Fibroblast of villous mesenchyme (primary cell): Measurements from ENCODE around the gene RNF10. TPM values are rescaled to one million over a fixed set of nuclear protein-coding genes. Genes with fewer than 3 reads are reported as not detected.
A peak's percentile ranks its signal among the peaks of the same experiment; 100 is the strongest.

Experiments
- DNase-seq: peaks from one replicate; pipeline ENCODE4 v3.0.0-alpha.2; 2010; ENCODE audit warnings: low read depth
- H3K4me3 ChIP-seq: 2 replicates; pipeline ENCODE4 v1.5.1; 2011; ENCODE audit warnings: low read depth, mild to moderate bottlenecking, low read length
- CTCF ChIP-seq: IDR thresholded peaks from 2 replicates; pipeline ENCODE4 v1.5.1; 2012; ENCODE audit warnings: low read depth, mild to moderate bottlenecking, low read length; ENCODE audit not compliant: insufficient read depth
- total RNA-seq: library from RNA; depleted of rRNA; stranded (reverse); fragments of >200 nt; gene quantifications from 2 replicates; pipeline ENCODE4 v1.2.3, GENCODE V29; 2012

RNF10 gene
- total RNA-seq, 1 donor: 175 TPM

GRCh38 chr12:120580787-120581723 lies 46.9 kb downstream of the RNF10 start, which contains the start of gene POP5:
Gene POP5, minus strand, starts transcription at chr12:120581402. Its CDS starts 40 bp downstream, at chr12:120581362.
- H3K4me3 ChIP-seq: peak within 1 kb of the TSS; percentile 84
- DNase-seq: peak; percentile 96
- no peak for TF ChIP-seq CTCF

- DNase-seq: peak; percentile 27
- no peak for TF ChIP-seq CTCF
- peak overlapping the region; percentile 84 for H3K4me3 ChIP-seq
These were observed 47.8 kb downstream of the RNF10 start for GRCh38 chr12:120581998-120582397.

GRCh38 chr12:120583478-120584030 lies 49.4 kb downstream of the RNF10 start:
- no peak overlapping the region for H3K4me3 ChIP-seq
- DNase-seq: peak; percentile 62
- TF ChIP-seq CTCF: peak; percentile 92

GRCh38 chr12:120584343-120585149 lies 50.4 kb downstream of the RNF10 start:
- peak; percentile 35 for TF ChIP-seq CTCF
- DNase-seq: peak; percentile 11

GRCh38 chr12:120586206-120586605 lies 52.0 kb downstream of the RNF10 start:
- DNase-seq: no peak
- H3K4me3 ChIP-seq: no peak overlapping the region
- TF ChIP-seq CTCF: no peak

More at GRCh38 chr12:120584343-120585149, 50.4 kb downstream of the RNF10 start:
- peak overlapping the region; percentile 39 for H3K4me3 ChIP-seq

- H3K4me3 ChIP-seq: no peak overlapping the region
- no peak for DNase-seq
- no peak for TF ChIP-seq CTCF
These were observed 52.7 kb downstream of the RNF10 start for GRCh38 chr12:120586860-120587259.
